SK-N-SH treated with all-trans-retinoic acid at 6 μM for 48 hours (cell line): ENCODE data around the gene DDX18.

ENCODE experiments used
- CREB5 ChIP-seq: fragments of 250-450 bp; sonication (Bioruptor Pico); IDR thresholded peaks from 2 replicates; pipeline ENCODE4 v1.5.1; 2020; ENCODE audit warnings: low read depth, mild to moderate bottlenecking, moderate library complexity
- CSDC2 ChIP-seq: fragments of 250-450 bp; sonication (Bioruptor Pico); IDR thresholded peaks from 2 replicates; pipeline ENCODE4 v1.5.0; 2020; ENCODE audit warnings: mild to moderate bottlenecking, moderate library complexity
- ESRRG ChIP-seq: fragments of 250-450 bp; sonication (Bioruptor Pico); IDR thresholded peaks from 2 replicates; pipeline ENCODE4 v1.6.1; 2021; ENCODE audit warnings: mild to moderate bottlenecking
- OSR1 ChIP-seq: fragments of 250-450 bp; sonication (Bioruptor Pico); IDR thresholded peaks from 2 replicates; pipeline ENCODE4 v1.8.0; 2022; ENCODE audit warnings: moderate library complexity, mild to moderate bottlenecking, inconsistent platforms
- RARB ChIP-seq: fragments of 250-450 bp; sonication (Bioruptor Pico); IDR thresholded peaks from 2 replicates; pipeline ENCODE4 v1.8.0; 2021; ENCODE audit warnings: mild to moderate bottlenecking, moderate library complexity
- TOX ChIP-seq: fragments of 250-450 bp; sonication (Bioruptor Pico); IDR thresholded peaks from 2 replicates; pipeline ENCODE4 v1.8.0; 2021; ENCODE audit warnings: mild to moderate bottlenecking, moderate library complexity, borderline replicate concordance
- TSHZ2 ChIP-seq: fragments of 250-450 bp; sonication (Bioruptor Pico); IDR thresholded peaks from 2 replicates; pipeline ENCODE4 v1.5.0; 2020; ENCODE audit warnings: mild to moderate bottlenecking, moderate library complexity
- ZC3H10 ChIP-seq: fragments of 250-450 bp; sonication (Bioruptor Pico); IDR thresholded peaks from 2 replicates; pipeline ENCODE4 v1.5.1; 2021; ENCODE audit warnings: mild to moderate bottlenecking, moderate library complexity
- ZFP3 ChIP-seq: fragments of 250-450 bp; sonication (Bioruptor Pico); IDR thresholded peaks from 2 replicates; pipeline ENCODE4 v1.5.0; 2020; ENCODE audit warnings: mild to moderate bottlenecking, moderate library complexity
- ZFP30 ChIP-seq: fragments of 450-650 bp; formaldehyde crosslinking; IDR thresholded peaks from 2 replicates; pipeline ENCODE4 v1.5.0; 2022; ENCODE audit warnings: mild to moderate bottlenecking, moderate library complexity
- TF ChIP-seq, protein P1 (sequence below): fragments of 250-450 bp; sonication (Bioruptor Pico); IDR thresholded peaks from 2 replicates; pipeline ENCODE4 v1.8.0; 2020; ENCODE audit warnings: mild to moderate bottlenecking, moderate library complexity, borderline replicate concordance
- TF ChIP-seq, protein P2 (sequence below): fragments of 250-450 bp; sonication (Bioruptor Pico); IDR thresholded peaks from 2 replicates; pipeline ENCODE4 v1.5.1; 2021; ENCODE audit warnings: mild to moderate bottlenecking, moderate library complexity
- TF ChIP-seq, protein P3 (sequence below): fragments of 250-450 bp; sonication (Bioruptor Pico); IDR thresholded peaks from 2 replicates; pipeline ENCODE4 v1.8.0; 2021; ENCODE audit warnings: low read depth, mild to moderate bottlenecking, moderate library complexity, borderline replicate concordance

- TF ChIP-seq RARB (no peak), ZFP3 (CRISPR knock-in tag) (no peak), CREB5 (CRISPR knock-in tag) (no peak), TOX (CRISPR knock-in tag) (no peak), ZC3H10 (CRISPR knock-in tag) (no peak), OSR1 (CRISPR knock-in tag) (no peak), ESRRG (CRISPR knock-in tag) (no peak), ZFP30 (no peak), TSHZ2 (CRISPR knock-in tag) (no peak), CSDC2 (CRISPR knock-in tag) (0 out of 2 replicates have a peak, but pooled peaks have one; percentile 43)
- TF ChIP-seq, protein P1, sequence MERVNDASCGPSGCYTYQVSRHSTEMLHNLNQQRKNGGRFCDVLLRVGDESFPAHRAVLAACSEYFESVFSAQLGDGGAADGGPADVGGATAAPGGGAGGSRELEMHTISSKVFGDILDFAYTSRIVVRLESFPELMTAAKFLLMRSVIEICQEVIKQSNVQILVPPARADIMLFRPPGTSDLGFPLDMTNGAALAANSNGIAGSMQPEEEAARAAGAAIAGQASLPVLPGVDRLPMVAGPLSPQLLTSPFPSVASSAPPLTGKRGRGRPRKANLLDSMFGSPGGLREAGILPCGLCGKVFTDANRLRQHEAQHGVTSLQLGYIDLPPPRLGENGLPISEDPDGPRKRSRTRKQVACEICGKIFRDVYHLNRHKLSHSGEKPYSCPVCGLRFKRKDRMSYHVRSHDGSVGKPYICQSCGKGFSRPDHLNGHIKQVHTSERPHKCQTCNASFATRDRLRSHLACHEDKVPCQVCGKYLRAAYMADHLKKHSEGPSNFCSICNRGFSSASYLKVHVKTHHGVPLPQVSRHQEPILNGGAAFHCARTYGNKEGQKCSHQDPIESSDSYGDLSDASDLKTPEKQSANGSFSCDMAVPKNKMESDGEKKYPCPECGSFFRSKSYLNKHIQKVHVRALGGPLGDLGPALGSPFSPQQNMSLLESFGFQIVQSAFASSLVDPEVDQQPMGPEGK, result no peak
- TF ChIP-seq, protein P2, sequence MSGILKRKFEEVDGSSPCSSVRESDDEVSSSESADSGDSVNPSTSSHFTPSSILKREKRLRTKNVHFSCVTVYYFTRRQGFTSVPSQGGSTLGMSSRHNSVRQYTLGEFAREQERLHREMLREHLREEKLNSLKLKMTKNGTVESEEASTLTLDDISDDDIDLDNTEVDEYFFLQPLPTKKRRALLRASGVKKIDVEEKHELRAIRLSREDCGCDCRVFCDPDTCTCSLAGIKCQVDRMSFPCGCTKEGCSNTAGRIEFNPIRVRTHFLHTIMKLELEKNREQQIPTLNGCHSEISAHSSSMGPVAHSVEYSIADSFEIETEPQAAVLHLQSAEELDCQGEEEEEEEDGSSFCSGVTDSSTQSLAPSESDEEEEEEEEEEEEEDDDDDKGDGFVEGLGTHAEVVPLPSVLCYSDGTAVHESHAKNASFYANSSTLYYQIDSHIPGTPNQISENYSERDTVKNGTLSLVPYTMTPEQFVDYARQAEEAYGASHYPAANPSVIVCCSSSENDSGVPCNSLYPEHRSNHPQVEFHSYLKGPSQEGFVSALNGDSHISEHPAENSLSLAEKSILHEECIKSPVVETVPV (CRISPR knock-in tag), result no peak
- TF ChIP-seq, protein P3, sequence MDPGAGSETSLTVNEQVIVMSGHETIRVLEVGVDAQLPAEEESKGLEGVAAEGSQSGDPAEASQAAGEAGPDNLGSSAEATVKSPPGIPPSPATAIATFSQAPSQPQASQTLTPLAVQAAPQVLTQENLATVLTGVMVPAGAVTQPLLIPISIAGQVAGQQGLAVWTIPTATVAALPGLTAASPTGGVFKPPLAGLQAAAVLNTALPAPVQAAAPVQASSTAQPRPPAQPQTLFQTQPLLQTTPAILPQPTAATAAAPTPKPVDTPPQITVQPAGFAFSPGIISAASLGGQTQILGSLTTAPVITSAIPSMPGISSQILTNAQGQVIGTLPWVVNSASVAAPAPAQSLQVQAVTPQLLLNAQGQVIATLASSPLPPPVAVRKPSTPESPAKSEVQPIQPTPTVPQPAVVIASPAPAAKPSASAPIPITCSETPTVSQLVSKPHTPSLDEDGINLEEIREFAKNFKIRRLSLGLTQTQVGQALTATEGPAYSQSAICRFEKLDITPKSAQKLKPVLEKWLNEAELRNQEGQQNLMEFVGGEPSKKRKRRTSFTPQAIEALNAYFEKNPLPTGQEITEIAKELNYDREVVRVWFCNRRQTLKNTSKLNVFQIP (CRISPR knock-in tag), result no peak
These were observed 18.6 kb downstream of the DDX18 start for GRCh38 chr2:117832905-117833613.
